Smooth muscle cell (in vitro differentiated cells): ENCODE results near the gene INTU. TPM values are rescaled to one million over a fixed set of nuclear protein-coding genes. Genes with fewer than 3 reads are reported as not detected.

ENCODE experiments used
- DNase-seq: peaks from one replicate; lab custom pipeline; 2025; ENCODE audit not compliant: unreplicated experiment; lab: John Stamatoyannopoulos, UW
- H2AFZ ChIP-seq: fragments of 200-600 bp; sonication (generic); 2 replicates; pipeline ENCODE4 v1.6.0; 2016; ENCODE audit warnings: antibody characterized with exemption, low read depth, mild to moderate bottlenecking
- H3F3A ChIP-seq: fragments of 200-600 bp; sonication (generic); 2 replicates; pipeline ENCODE4 v1.6.0; 2017; ENCODE audit warnings: antibody characterized with exemption, low read depth
- H3K27ac ChIP-seq: fragments of 200-600 bp; sonication (generic); 2 replicates; pipeline ENCODE4 v1.5.1; 2016; ENCODE audit warnings: low read depth, mild to moderate bottlenecking
- H3K27me3 ChIP-seq: fragments of 200-600 bp; sonication (generic); 2 replicates; pipeline ENCODE4 v1.6.1; 2016; ENCODE audit warnings: low read depth, mild to moderate bottlenecking
- H3K36me3 ChIP-seq: fragments of 200-600 bp; sonication (generic); 2 replicates; pipeline ENCODE4 v1.5.1; 2016; ENCODE audit warnings: low read depth
- H3K4me1 ChIP-seq: fragments of 200-600 bp; sonication (generic); 2 replicates; pipeline ENCODE4 v1.5.1; 2016; ENCODE audit warnings: low read depth
- H3K4me2 ChIP-seq: fragments of 200-600 bp; sonication (generic); 2 replicates; pipeline ENCODE4 v1.6.0; 2016; ENCODE audit warnings: mild to moderate bottlenecking
- H3K4me3 ChIP-seq: fragments of 200-600 bp; sonication (generic); 2 replicates; pipeline ENCODE4 v1.5.1; 2016; ENCODE audit warnings: mild to moderate bottlenecking
- H3K79me2 ChIP-seq: fragments of 200-600 bp; sonication (generic); 2 replicates; pipeline ENCODE4 v1.6.0; 2016; ENCODE audit warnings: low read depth, mild to moderate bottlenecking
- H3K9ac ChIP-seq: fragments of 200-600 bp; sonication (generic); 2 replicates; pipeline ENCODE4 v1.6.0; 2016; ENCODE audit warnings: low read depth
- H3K9me3 ChIP-seq: fragments of 200-600 bp; sonication (generic); replicated peaks from 2 replicates; pipeline ENCODE4 v1.5.1; 2016; ENCODE audit warnings: low read depth
- H4K20me1 ChIP-seq: fragments of 200-600 bp; sonication (generic); 2 replicates; pipeline ENCODE4 v1.6.0; 2016; ENCODE audit warnings: low read depth
- WGBS: methylation state at CpG from one replicate; pipeline ENCODE4 v1.1.7; 2016; ENCODE audit warnings: low lambda C conversion rate; 5-methylcytosine and 5-hydroxymethylcytosine counted together
- polyA plus RNA-seq: library from polyadenylated mRNA; unstranded; fragments of >200 nt; fragmentation: Nextera tagmentation; extraction: Ambion mirVana; gene quantifications from 2 replicates; pipeline ENCODE4 v1.2.1, GENCODE V29; 2016
- total RNA-seq: library from RNA; depleted of rRNA; stranded (reverse); fragments of >200 nt; gene quantifications from 2 replicates; pipeline ENCODE4 v1.2.3, GENCODE V29; 2014
- TF ChIP-seq, protein P1 (sequence below): fragments of 200-600 bp; sonication (generic); IDR thresholded peaks from 2 replicates; pipeline ENCODE4 v1.5.1; 2017; ENCODE audit warnings: borderline replicate concordance, mild to moderate bottlenecking, antibody characterized with exemption; ENCODE audit not compliant: insufficient read depth, poor library complexity, severe bottlenecking

INTU gene
- total and polyA plus RNA-seq, 2 experiments from 2014 or later: 4.3 to 32.8 TPM

DNA sequence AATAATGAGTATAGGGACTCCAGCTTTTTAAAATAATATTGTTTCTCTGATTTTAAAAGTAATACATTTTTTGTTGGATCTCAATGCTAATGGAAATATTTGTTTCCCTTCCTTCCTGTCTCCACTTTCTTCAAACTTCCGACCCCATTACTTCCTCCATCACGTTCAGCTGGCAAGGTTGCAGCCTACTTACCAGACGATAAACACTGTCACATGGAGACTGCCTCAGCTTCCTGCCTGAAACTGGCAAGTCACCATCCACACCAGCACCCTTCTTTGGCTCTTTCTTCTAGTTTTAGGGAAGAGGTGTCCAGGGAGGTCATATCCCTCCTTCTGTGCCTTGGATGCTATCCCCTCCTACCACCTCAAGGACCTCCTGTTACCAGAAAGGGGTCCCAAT lies 3.4 kb upstream of the INTU start:
- Histone ChIP-seq H3K79me2 (no peaks in the 10 kb centered on the region), H3K9ac (no peak overlapping the region), H3F3A (no peaks in the 10 kb centered on the region), H3K4me2 (no peak overlapping the region), H2AFZ (no peak overlapping the region), H3K4me3 (no peak overlapping the region), H3K27ac (no peak overlapping the region), H3K27me3 (peaks cover 31% of the 10 kb centered on the region), H3K36me3 (no peaks in the 10 kb centered on the region), H3K9me3 (no peaks in the 10 kb centered on the region), H4K20me1 (no peaks in the 10 kb centered on the region), H3K4me1 (peaks cover 7% of the 10 kb centered on the region)
- WGBS: 68% methylated on average over 3 of the region's 3 CpGs
- TF ChIP-seq, protein P1, sequence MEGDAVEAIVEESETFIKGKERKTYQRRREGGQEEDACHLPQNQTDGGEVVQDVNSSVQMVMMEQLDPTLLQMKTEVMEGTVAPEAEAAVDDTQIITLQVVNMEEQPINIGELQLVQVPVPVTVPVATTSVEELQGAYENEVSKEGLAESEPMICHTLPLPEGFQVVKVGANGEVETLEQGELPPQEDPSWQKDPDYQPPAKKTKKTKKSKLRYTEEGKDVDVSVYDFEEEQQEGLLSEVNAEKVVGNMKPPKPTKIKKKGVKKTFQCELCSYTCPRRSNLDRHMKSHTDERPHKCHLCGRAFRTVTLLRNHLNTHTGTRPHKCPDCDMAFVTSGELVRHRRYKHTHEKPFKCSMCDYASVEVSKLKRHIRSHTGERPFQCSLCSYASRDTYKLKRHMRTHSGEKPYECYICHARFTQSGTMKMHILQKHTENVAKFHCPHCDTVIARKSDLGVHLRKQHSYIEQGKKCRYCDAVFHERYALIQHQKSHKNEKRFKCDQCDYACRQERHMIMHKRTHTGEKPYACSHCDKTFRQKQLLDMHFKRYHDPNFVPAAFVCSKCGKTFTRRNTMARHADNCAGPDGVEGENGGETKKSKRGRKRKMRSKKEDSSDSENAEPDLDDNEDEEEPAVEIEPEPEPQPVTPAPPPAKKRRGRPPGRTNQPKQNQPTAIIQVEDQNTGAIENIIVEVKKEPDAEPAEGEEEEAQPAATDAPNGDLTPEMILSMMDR: no peak
- no peak for DNase-seq

DNA sequence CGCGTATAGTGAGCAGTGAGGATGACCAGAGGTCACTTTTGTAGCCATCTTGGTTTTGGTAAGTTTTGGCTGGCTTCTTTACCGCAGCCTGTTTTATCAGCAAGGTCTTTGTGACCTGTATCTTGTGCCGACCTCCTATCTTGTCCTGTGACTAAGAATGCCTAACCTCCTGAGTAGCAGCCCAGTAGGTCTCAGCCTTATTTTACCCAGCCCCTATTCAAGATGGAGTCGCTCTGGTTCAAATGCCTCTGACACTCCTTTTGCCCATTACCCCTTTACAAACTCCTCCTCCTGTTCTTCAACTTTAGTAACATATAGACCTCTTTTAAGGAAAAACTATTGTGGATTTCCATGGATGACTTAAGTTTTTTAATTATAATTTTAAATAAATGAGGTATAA lies 2.6 kb upstream of the INTU start:
- H2AFZ ChIP-seq: no peak overlapping the region
- H3K9me3 ChIP-seq: no peaks in the 10 kb centered on the region
- H3K36me3 ChIP-seq: no peaks in the 10 kb centered on the region
- H3K27ac ChIP-seq: no peak overlapping the region
- H3K4me2 ChIP-seq: no peak overlapping the region
- TF ChIP-seq, protein P1: no peak
- no peak for DNase-seq
- H3K79me2 ChIP-seq: no peaks in the 10 kb centered on the region
- no peak overlapping the region for H3K9ac ChIP-seq
- H3K4me1 ChIP-seq: peaks cover 7% of the 10 kb centered on the region
- WGBS: 97% methylated on average over 5 of the region's 5 CpGs
- no peaks in the 10 kb centered on the region for H4K20me1 ChIP-seq
- no peak overlapping the region for H3K4me3 ChIP-seq
- no peaks in the 10 kb centered on the region for H3F3A ChIP-seq
- peaks cover 23% of the 10 kb centered on the region for H3K27me3 ChIP-seq

DNA sequence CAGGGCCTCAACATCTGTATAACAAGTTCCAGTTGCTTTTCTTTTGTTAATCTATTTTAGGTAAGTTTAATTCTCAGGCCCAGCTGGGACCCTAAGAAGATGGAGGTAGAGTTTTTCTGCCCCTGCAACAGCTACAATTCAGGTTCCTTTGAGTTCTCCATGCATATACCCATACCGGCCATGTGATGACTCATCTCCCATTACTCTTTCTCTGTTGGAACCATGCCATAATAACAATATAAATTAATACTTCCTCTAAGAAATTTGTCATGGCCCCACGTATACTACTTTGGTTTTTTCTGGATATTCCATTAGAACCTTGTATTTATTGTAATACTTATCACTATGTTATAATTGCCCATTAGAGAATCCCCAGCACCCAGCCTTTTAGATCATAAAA lies 1.3 kb upstream of the INTU start:
- Histone ChIP-seq H3K4me3 (no peak overlapping the region), H3K4me2 (no peak overlapping the region), H3K9me3 (no peaks in the 10 kb centered on the region), H3K36me3 (no peaks in the 10 kb centered on the region), H2AFZ (no peak overlapping the region), H3K27ac (no peak overlapping the region), H3K27me3 (peaks cover 14% of the 10 kb centered on the region), H3K4me1 (peaks cover 7% of the 10 kb centered on the region), H3K79me2 (no peaks in the 10 kb centered on the region), H4K20me1 (no peaks in the 10 kb centered on the region), H3K9ac (no peak overlapping the region), H3F3A (no peaks in the 10 kb centered on the region)
- no peak for DNase-seq
- TF ChIP-seq, protein P1: no peak
- 62% methylated on average over 2 of the region's 2 CpGs for WGBS

DNA sequence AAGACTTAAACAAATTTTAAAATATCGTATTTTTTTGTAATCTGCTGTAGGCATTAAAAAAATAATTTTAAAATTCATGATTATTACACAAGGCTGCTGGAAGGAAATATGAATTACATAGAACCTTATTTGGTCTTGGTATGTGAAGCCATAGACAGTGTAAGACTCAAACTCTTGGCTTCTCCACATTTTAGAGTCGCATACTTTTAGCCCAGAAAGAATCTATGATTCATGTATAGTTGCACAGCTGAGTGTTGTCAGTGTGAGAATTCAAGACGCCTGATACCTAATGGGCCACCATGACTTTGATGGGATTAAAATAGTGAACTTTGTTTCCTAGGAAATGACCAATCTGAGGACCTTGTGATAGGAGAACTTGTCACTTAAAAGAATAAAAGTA lies 1.4 kb downstream of the INTU start:
- Histone ChIP-seq H3K27me3 (no peaks in the 10 kb centered on the region), H3K36me3 (no peaks in the 10 kb centered on the region), H3K9me3 (no peaks in the 10 kb centered on the region), H3K9ac (no peak overlapping the region), H3F3A (no peaks in the 10 kb centered on the region), H3K4me1 (peaks cover 7% of the 10 kb centered on the region), H3K4me2 (peak overlapping the region; percentile 92), H3K79me2 (no peaks in the 10 kb centered on the region), H3K27ac (peak overlapping the region; percentile 80), H2AFZ (no peak overlapping the region), H4K20me1 (peaks cover 2% of the 10 kb centered on the region), H3K4me3 (peak overlapping the region; percentile 75)
- TF ChIP-seq, protein P1: no peak
- no peak for DNase-seq
- 52% methylated on average over 3 of the region's 3 CpGs for WGBS
